Immature natural killer cell (primary cell): Measurements from ENCODE around the gene AGBL2. TPM values are rescaled to one million over a fixed set of nuclear protein-coding genes. Genes with fewer than 3 reads are reported as not detected.

Experiments
- polyA plus RNA-seq, 3 donors: library from polyadenylated mRNA; unstranded; fragments of 300-500 nt; fragmentation: Illumina TruSeq; gene quantifications; one replicate each; pipeline ENCODE4 v1.2.3, GENCODE V29; 2021

AGBL2 gene
- polyA plus RNA-seq, 3 donors from 2014 or later: 1.1 to 4.3 (median 1.9) TPM

Other genes starting within 250 kb of the AGBL2 start
- gene CELF1, start 162.2 kb downstream of the AGBL2 start, polyA plus RNA-seq: 10 to 100 TPM; 21.0 to 58.1 (median 35.5) TPM
- 100 to 1,000 TPM in 1 of 3 donors, 10 to 100 TPM in 2; 62.2 to 117 (median 80.2) TPM for gene PTPMT1, start 149.8 kb downstream of the AGBL2 start, polyA plus RNA-seq
- gene KBTBD4, start 136.4 kb downstream of the AGBL2 start, polyA plus RNA-seq: 10 to 100 TPM; 40.2 to 60.8 (median 49.1) TPM
- 100 to 1,000 TPM; 108 to 157 (median 143) TPM for gene NDUFS3, start 136.3 kb downstream of the AGBL2 start, polyA plus RNA-seq
- gene FAM180B, start 128.7 kb downstream of the AGBL2 start, polyA plus RNA-seq: not detected
- gene C1QTNF4, start 121.0 kb downstream of the AGBL2 start, polyA plus RNA-seq: under 1 TPM in 1 of 3 donors, not detected in 2; 0.24 TPM
- 10 to 100 TPM; 66.9 to 86.2 (median 73.8) TPM for gene MTCH2, start 72.8 kb downstream of the AGBL2 start, polyA plus RNA-seq
- 10 to 100 TPM; 12.6 to 35.9 (median 23.6) TPM for gene FNBP4, start 52.0 kb upstream of the AGBL2 start, polyA plus RNA-seq
- gene NUP160, start 133.0 kb upstream of the AGBL2 start, polyA plus RNA-seq: 10 to 100 TPM; 16.9 to 31.5 (median 25.0) TPM